HepG2 (cell line): ENCODE measurements around the gene GALNT12. TPM values are rescaled to one million over a fixed set of nuclear protein-coding genes. Genes with fewer than 3 reads are reported as not detected.

ENCODE experiments used
- FOXA1 ChIP-seq, 2 experiments: fragments of 450-650 bp in 1 of 2; sonication (generic) in 1 of 2; formaldehyde crosslinking in 1 of 2; IDR thresholded peaks; 2 replicates each; pipeline versions ENCODE4 v1.4.0 to v1.6.1; 2016 to 2020; ENCODE audit warnings: missing genetic modification reagents in 1 of 2
- GATAD1 ChIP-seq: IDR thresholded peaks from 2 replicates; pipeline ENCODE4 v1.6.1; 2016; ENCODE audit warnings: missing genetic modification reagents, missing compliant biosample characterization
- HNRNPK ChIP-seq: fragments of 200-400 bp; formaldehyde crosslinking; IDR thresholded peaks from 2 replicates; pipeline ENCODE4 v1.6.1; 2018; ENCODE audit warnings: low read length, low read depth, moderate library complexity, mild to moderate bottlenecking; ENCODE audit not compliant: poor library complexity, severe bottlenecking
- MAF1 ChIP-seq: sonication (generic); formaldehyde crosslinking; IDR thresholded peaks from 2 replicates; pipeline ENCODE4 v1.5.0; 2020; ENCODE audit warnings: missing genetic modification reagents, borderline replicate concordance
- RAD51 ChIP-seq: fragments of 450-650 bp; IDR thresholded peaks from 2 replicates; pipeline ENCODE4 v1.6.1; 2016; ENCODE audit warnings: borderline replicate concordance
- SP5 ChIP-seq: IDR thresholded peaks from 2 replicates; pipeline ENCODE4 v1.6.1; 2016; ENCODE audit warnings: low read depth, borderline replicate concordance
- ZNF543 ChIP-seq: sonication (generic); formaldehyde crosslinking; IDR thresholded peaks from 2 replicates; pipeline ENCODE4 v1.4.0; 2020; ENCODE audit warnings: mild to moderate bottlenecking, missing genetic modification reagents
- ZNF619 ChIP-seq: sonication (generic); formaldehyde crosslinking; IDR thresholded peaks from 2 replicates; pipeline ENCODE4 v1.4.0; 2020; ENCODE audit warnings: mild to moderate bottlenecking, missing genetic modification reagents
- ZNF652 ChIP-seq: IDR thresholded peaks from 2 replicates; pipeline ENCODE4 v1.6.1; 2016; ENCODE audit warnings: low read depth, borderline replicate concordance
- ZNF746 ChIP-seq: sonication (generic); formaldehyde crosslinking; IDR thresholded peaks from 2 replicates; pipeline ENCODE4 v1.8.0; 2022; ENCODE audit warnings: mild to moderate bottlenecking, missing genetic modification reagents
- ZNF777 ChIP-seq: sonication (generic); formaldehyde crosslinking; IDR thresholded peaks from 2 replicates; pipeline ENCODE4 v1.4.0; 2020; ENCODE audit warnings: missing genetic modification reagents
- ZNF816 ChIP-seq: sonication (generic); formaldehyde crosslinking; IDR thresholded peaks from 2 replicates; pipeline ENCODE4 v1.8.0; 2022; ENCODE audit warnings: missing genetic modification reagents, mild to moderate bottlenecking, borderline replicate concordance
- ZNF83 ChIP-seq: sonication (generic); formaldehyde crosslinking; IDR thresholded peaks from 2 replicates; pipeline ENCODE4 v1.4.0; 2020; ENCODE audit warnings: missing genetic modification reagents, mild to moderate bottlenecking, borderline replicate concordance
- polyA plus RNA-seq, 8 experiments: library from polyadenylated mRNA; depleted of rRNA in 3 of 8; stranded (reverse) in 7 of 8; unstranded in 1 of 8; fragments of >200 nt; fragmentation: Illumina TruSeq in 4 of 8; extraction: Trizol in 4 of 8; gene quantifications; 2 replicates each; pipeline versions ENCODE4 v1.2.1 to v1.2.3, GENCODE V29; 2011 to 2016; ENCODE audit warnings: low read depth in 4 of 8, missing spikeins in 1 of 8, mixed read lengths in 1 of 8; ENCODE audit not compliant: insufficient read depth in 1 of 8
- total RNA-seq, 5 experiments: library from RNA; depleted of rRNA; stranded (reverse); fragments of >200 nt; fragmentation: Illumina TruSeq; extraction: Trizol; gene quantifications; 2 replicates each; pipeline ENCODE4 v1.2.3, GENCODE V29; 2016; ENCODE audit warnings: low read depth in 1 of 5
- TF ChIP-seq, protein P1 (sequence below): sonication (generic); formaldehyde crosslinking; IDR thresholded peaks from 2 replicates; pipeline ENCODE4 v1.8.1; 2023; ENCODE audit warnings: mild to moderate bottlenecking, inconsistent platforms, moderate library complexity, missing genetic modification reagents, borderline replicate concordance
- TF ChIP-seq, protein P2 (sequence below): sonication (generic); formaldehyde crosslinking; IDR thresholded peaks from 2 replicates; pipeline ENCODE4 v1.5.0; 2020; ENCODE audit warnings: missing genetic modification reagents, mild to moderate bottlenecking, borderline replicate concordance
- TF ChIP-seq, protein P3 (sequence below): fragments of 450-650 bp; IDR thresholded peaks from 2 replicates; pipeline ENCODE4 v1.6.1; 2017; ENCODE audit warnings: mild to moderate bottlenecking
- TF ChIP-seq, protein P4 (sequence below): sonication (generic); formaldehyde crosslinking; IDR thresholded peaks from 2 replicates; pipeline ENCODE4 v1.8.0; 2022; ENCODE audit warnings: low read depth, missing genetic modification reagents
- TF ChIP-seq, protein P5 (sequence below): sonication (generic); formaldehyde crosslinking; conservative IDR thresholded peaks from 2 replicates; pipeline ENCODE4 v1.4.0; 2020; ENCODE audit warnings: mild to moderate bottlenecking, missing genetic modification reagents, moderate library complexity

Gene GALNT12
- total and polyA plus RNA-seq, 2 of the 13 experiments (the other 11 are each of a cell fraction or from before 2014, with no cell fraction given): 0.07 TPM; not detected in 1

DNA sequence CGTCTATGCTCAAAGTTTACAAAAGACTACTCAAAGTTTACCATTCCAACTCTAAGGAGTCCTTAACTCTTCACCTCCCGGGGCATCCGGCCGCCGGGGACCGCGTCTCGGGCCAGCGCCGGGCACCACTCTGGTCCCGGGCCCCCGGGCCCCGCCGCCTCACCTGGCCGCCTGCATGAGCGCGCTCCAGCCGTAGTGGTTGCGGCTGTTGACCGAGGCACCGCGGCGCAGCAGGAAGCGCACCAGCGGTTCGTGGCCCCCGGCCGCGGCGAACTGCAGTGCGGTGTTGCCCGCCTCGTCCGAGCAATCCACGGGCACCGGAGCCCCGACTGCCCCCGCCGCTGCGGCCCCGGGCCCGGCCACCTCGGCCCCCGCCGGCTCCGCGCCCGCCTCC lies 11.5 kb upstream of the GALNT12 start (continued):
- TF ChIP-seq, protein P1, sequence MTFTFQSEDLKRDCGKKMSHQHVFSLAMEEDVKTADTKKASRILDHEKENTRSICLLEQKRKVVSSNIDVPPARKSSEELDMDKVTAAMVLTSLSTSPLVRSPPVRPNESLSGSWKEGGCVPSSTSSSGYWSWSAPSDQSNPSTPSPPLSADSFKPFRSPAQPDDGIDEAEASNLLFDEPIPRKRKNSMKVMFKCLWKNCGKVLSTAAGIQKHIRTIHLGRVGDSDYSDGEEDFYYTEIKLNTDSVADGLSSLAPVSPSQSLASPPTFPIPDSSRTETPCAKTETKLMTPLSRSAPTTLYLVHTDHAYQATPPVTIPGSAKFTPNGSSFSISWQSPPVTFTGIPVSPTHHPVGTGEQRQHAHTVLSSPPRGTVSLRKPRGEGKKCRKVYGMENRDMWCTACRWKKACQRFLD (CRISPR knock-in tag): no peak
- TF ChIP-seq, protein P2, sequence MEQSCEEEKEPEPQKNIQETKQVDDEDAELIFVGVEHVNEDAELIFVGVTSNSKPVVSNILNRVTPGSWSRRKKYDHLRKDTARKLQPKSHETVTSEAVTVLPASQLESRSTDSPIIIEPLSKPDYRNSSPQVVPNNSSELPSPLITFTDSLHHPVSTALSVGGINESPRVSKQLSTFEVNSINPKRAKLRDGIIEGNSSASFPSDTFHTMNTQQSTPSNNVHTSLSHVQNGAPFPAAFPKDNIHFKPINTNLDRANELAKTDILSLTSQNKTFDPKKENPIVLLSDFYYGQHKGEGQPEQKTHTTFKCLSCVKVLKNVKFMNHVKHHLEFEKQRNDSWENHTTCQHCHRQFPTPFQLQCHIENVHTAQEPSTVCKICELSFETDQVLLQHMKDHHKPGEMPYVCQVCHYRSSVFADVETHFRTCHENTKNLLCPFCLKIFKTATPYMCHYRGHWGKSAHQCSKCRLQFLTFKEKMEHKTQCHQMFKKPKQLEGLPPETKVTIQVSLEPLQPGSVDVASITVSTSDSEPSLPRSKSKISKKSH: no peak
- TF ChIP-seq ZNF619 (CRISPR knock-in tag) (no peak), ZNF777 (CRISPR knock-in tag) (peak; percentile 67), HNRNPK (no peak), RAD51 (no peak), ZNF746 (CRISPR knock-in tag) (no peak), GATAD1 (no peak), ZNF816 (CRISPR knock-in tag) (no peak), ZNF83 (CRISPR knock-in tag) (no peak), ZNF543 (CRISPR knock-in tag) (no peak), SP5 (no peak), ZNF652 (CRISPR knock-in tag) (peak; percentile 77), FOXA1 (IDR thresholded peaks at IDR 0.05) (no peak), FOXA1 (CRISPR knock-in tag; IDR thresholded peaks at IDR 0.05) (0 out of 2 replicates have a peak, but pooled peaks have one; percentile 46), MAF1 (CRISPR knock-in tag) (no peak)
- TF ChIP-seq, protein P3, sequence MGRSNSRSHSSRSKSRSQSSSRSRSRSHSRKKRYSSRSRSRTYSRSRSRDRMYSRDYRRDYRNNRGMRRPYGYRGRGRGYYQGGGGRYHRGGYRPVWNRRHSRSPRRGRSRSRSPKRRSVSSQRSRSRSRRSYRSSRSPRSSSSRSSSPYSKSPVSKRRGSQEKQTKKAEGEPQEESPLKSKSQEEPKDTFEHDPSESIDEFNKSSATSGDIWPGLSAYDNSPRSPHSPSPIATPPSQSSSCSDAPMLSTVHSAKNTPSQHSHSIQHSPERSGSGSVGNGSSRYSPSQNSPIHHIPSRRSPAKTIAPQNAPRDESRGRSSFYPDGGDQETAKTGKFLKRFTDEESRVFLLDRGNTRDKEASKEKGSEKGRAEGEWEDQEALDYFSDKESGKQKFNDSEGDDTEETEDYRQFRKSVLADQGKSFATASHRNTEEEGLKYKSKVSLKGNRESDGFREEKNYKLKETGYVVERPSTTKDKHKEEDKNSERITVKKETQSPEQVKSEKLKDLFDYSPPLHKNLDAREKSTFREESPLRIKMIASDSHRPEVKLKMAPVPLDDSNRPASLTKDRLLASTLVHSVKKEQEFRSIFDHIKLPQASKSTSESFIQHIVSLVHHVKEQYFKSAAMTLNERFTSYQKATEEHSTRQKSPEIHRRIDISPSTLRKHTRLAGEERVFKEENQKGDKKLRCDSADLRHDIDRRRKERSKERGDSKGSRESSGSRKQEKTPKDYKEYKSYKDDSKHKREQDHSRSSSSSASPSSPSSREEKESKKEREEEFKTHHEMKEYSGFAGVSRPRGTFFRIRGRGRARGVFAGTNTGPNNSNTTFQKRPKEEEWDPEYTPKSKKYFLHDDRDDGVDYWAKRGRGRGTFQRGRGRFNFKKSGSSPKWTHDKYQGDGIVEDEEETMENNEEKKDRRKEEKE: no peak
- TF ChIP-seq, protein P4, sequence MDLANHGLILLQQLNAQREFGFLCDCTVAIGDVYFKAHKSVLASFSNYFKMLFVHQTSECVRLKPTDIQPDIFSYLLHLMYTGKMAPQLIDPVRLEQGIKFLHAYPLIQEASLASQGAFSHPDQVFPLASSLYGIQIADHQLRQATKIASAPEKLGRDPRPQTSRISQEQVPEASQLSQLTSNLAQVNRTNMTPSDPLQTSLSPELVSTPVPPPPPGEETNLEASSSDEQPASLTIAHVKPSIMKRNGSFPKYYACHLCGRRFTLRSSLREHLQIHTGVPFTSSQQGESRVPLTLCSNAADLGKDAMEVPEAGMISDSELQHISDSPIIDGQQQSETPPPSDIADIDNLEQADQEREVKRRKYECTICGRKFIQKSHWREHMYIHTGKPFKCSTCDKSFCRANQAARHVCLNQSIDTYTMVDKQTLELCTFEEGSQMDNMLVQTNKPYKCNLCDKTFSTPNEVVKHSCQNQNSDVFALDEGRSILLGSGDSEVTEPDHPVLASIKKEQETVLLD (CRISPR knock-in tag): no peak
- TF ChIP-seq, protein P5, sequence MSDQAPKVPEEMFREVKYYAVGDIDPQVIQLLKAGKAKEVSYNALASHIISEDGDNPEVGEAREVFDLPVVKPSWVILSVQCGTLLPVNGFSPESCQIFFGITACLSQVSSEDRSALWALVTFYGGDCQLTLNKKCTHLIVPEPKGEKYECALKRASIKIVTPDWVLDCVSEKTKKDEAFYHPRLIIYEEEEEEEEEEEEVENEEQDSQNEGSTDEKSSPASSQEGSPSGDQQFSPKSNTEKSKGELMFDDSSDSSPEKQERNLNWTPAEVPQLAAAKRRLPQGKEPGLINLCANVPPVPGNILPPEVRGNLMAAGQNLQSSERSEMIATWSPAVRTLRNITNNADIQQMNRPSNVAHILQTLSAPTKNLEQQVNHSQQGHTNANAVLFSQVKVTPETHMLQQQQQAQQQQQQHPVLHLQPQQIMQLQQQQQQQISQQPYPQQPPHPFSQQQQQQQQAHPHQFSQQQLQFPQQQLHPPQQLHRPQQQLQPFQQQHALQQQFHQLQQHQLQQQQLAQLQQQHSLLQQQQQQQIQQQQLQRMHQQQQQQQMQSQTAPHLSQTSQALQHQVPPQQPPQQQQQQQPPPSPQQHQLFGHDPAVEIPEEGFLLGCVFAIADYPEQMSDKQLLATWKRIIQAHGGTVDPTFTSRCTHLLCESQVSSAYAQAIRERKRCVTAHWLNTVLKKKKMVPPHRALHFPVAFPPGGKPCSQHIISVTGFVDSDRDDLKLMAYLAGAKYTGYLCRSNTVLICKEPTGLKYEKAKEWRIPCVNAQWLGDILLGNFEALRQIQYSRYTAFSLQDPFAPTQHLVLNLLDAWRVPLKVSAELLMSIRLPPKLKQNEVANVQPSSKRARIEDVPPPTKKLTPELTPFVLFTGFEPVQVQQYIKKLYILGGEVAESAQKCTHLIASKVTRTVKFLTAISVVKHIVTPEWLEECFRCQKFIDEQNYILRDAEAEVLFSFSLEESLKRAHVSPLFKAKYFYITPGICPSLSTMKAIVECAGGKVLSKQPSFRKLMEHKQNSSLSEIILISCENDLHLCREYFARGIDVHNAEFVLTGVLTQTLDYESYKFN (CRISPR knock-in tag): no peak
